Measurements from ENCODE around the gene CKS2. TPM values are rescaled to one million over a fixed set of nuclear protein-coding genes. Genes with fewer than 3 reads are reported as not detected.

Gene CKS2
- total RNA-seq, 4 donors from 2014 or later: 14.5 to 28.8 (median 16.0) TPM; not detected in 1

- no peaks in the 10 kb centered on the region for H3K4me1 ChIP-seq
- DNase-seq: no peak
- in situ Hi-C loops (cut with MboI; ENCODE audit: low pct_ligation_motif_present in 1 of 4, low pct_unique_long_range_greater_than_20kb in 1 of 4, low sequenced_read_pairs in 3 of 4) (loop anchor here in 2 of 4 donors (10.0 to 25.0 kb wide), 2 partner anchors 207 to 214 kb away; no protein-coding TSS in a partner anchor), intact Hi-C loops (cut with DNase I; ENCODE audit: low total_unique reads) (no loop called here)
- H3K27me3 ChIP-seq: no peaks in the 10 kb centered on the region
- H3K36me3 ChIP-seq: peaks cover 0 to 69% (median 35%) of the 10 kb centered on the region in 4 donors
- TF ChIP-seq EP300 (IDR thresholded peaks at IDR 0.05; ENCODE audit: low read depth) (no peak), POLR2A (IDR thresholded peaks at IDR 0.05) (no peak), CTCF (IDR thresholded peaks at IDR 0.05) (no peak), POLR2AphosphoS5 (IDR thresholded peaks at IDR 0.05) (no peak)
- 91% methylated on average over 7 of the region's 7 CpGs; no CpG with 5 or more reads in 1 of the 2 donors for WGBS, 2 donors (ENCODE audit: low coverage in 1 of 2)
- no peak overlapping the region for H3K4me3 ChIP-seq
- H3K9me3 ChIP-seq: no peaks in the 10 kb centered on the region
- no peak overlapping the region for H3K27ac ChIP-seq
These were observed 19.5 kb downstream of the CKS2 start for GRCh38 chr9:89330513-89330912.

- Histone ChIP-seq H3K27ac (no peak overlapping the region), H3K9me3 (no peaks in the 10 kb centered on the region), H3K4me1 (no peaks in the 10 kb centered on the region), H3K36me3 (peaks cover 0 to 80% (median 36%) of the 10 kb centered on the region in 4 donors), H3K4me3 (no peak overlapping the region), H3K27me3 (no peaks in the 10 kb centered on the region)
- in situ Hi-C loops (cut with MboI; ENCODE audit: low pct_ligation_motif_present in 1 of 4, low pct_unique_long_range_greater_than_20kb in 1 of 4, low sequenced_read_pairs in 3 of 4) (loop anchor here in 2 of 4 donors (10.0 to 25.0 kb wide), 2 partner anchors 197 to 205 kb away; no protein-coding TSS in a partner anchor), intact Hi-C loops (cut with DNase I; ENCODE audit: low total_unique reads) (no loop called here)
- TF ChIP-seq POLR2A (IDR thresholded peaks at IDR 0.05): no peak
- no peak for TF ChIP-seq CTCF (IDR thresholded peaks at IDR 0.05)
- no peak for TF ChIP-seq POLR2AphosphoS5 (IDR thresholded peaks at IDR 0.05)
- TF ChIP-seq EP300 (IDR thresholded peaks at IDR 0.05; ENCODE audit: low read depth): no peak
- WGBS, 2 donors (ENCODE audit: low coverage in 1 of 2): 71 to 86% methylated on average over 2 of the region's 2 CpGs
- DNase-seq: no peak
These were observed 28.8 kb downstream of the CKS2 start for GRCh38 chr9:89339807-89340206.

GRCh38 chr9:89340332-89340731 lies 29.3 kb downstream of the CKS2 start:
- Histone ChIP-seq H3K36me3 (peaks cover 0 to 80% (median 37%) of the 10 kb centered on the region in 4 donors), H3K4me1 (no peaks in the 10 kb centered on the region), H3K27ac (no peak overlapping the region), H3K9me3 (no peaks in the 10 kb centered on the region), H3K4me3 (no peak overlapping the region), H3K27me3 (no peaks in the 10 kb centered on the region)
- 83 to 89% methylated on average over 3 of the region's 3 CpGs for WGBS, 2 donors (ENCODE audit: low coverage in 1 of 2)
- DNase-seq: no peak
- TF ChIP-seq POLR2AphosphoS5 (IDR thresholded peaks at IDR 0.05) (no peak), POLR2A (IDR thresholded peaks at IDR 0.05) (no peak), CTCF (IDR thresholded peaks at IDR 0.05) (no peak), EP300 (IDR thresholded peaks at IDR 0.05; ENCODE audit: low read depth) (no peak)
- intact Hi-C loops (cut with DNase I; ENCODE audit: low total_unique reads): no loop called here
- in situ Hi-C loops (cut with MboI; ENCODE audit: low pct_ligation_motif_present in 1 of 4, low pct_unique_long_range_greater_than_20kb in 1 of 4, low sequenced_read_pairs in 3 of 4): loop anchor here in 1 of 4 donors (25.0 kb wide), 1 partner anchor 197 kb away; no protein-coding TSS in a partner anchor

- H3K9me3 ChIP-seq: no peaks in the 10 kb centered on the region
- no peaks in the 10 kb centered on the region for H3K4me1 ChIP-seq
- H3K4me3 ChIP-seq: no peak overlapping the region
- WGBS, 2 donors (ENCODE audit: low coverage in 1 of 2): 94 to 97% methylated on average over 3 to 6 of the region's 6 CpGs
- H3K36me3 ChIP-seq: peaks cover 0 to 81% (median 37%) of the 10 kb centered on the region in 4 donors
- TF ChIP-seq EP300 (IDR thresholded peaks at IDR 0.05; ENCODE audit: low read depth): no peak
- TF ChIP-seq POLR2A (IDR thresholded peaks at IDR 0.05): no peak
- TF ChIP-seq POLR2AphosphoS5 (IDR thresholded peaks at IDR 0.05): no peak
- TF ChIP-seq CTCF (IDR thresholded peaks at IDR 0.05): no peak
- in situ Hi-C loops (cut with MboI; ENCODE audit: low pct_ligation_motif_present in 1 of 4, low pct_unique_long_range_greater_than_20kb in 1 of 4, low sequenced_read_pairs in 3 of 4) (loop anchor here in 1 of 4 donors (25.0 kb wide), 1 partner anchor 195 kb away; no protein-coding TSS in a partner anchor), intact Hi-C loops (cut with DNase I; ENCODE audit: low total_unique reads) (no loop called here)
- H3K27me3 ChIP-seq: no peaks in the 10 kb centered on the region
- DNase-seq: no peak
- no peak overlapping the region for H3K27ac ChIP-seq
These were observed 31.2 kb downstream of the CKS2 start for GRCh38 chr9:89342213-89342612.
